Body of pancreas (tissue), 4 donors: ENCODE results near the gene AFF2. TPM values are rescaled to one million over a fixed set of nuclear protein-coding genes. Genes with fewer than 3 reads are reported as not detected.

ENCODE experiments used
- ATAC-seq: fragments of 150-250 bp; one replicate; pipeline ENCODE4 v1.9.1; 2016
- DNase-seq, 4 donors: peaks; one replicate each; pipeline ENCODE4 v3.0.0-alpha.2; 2019
- H3K27ac ChIP-seq, 4 donors: fragments of 200-600 bp; sonication (generic); 1 replicate in 3 of 4; 2 replicates in 1 of 4; pipeline versions ENCODE4 v1.5.1 to v1.6.1; 2016 to 2019; ENCODE audit warnings: mild to moderate bottlenecking in 1 of 4, mixed read lengths in 1 of 4, moderate library complexity in 1 of 4
- H3K27me3 ChIP-seq, 2 donors: fragments of 200-600 bp; sonication (generic); one replicate each; pipeline ENCODE4 v1.6.0; 2016; ENCODE audit warnings: mild to moderate bottlenecking in 1 of 2
- H3K36me3 ChIP-seq, 2 donors: fragments of 200-600 bp; sonication (generic); replicated peaks in 1 of 2; 2 replicates each; pipeline ENCODE4 v1.5.1; 2016; ENCODE audit warnings: low read depth in 2 of 2; ENCODE audit not compliant: insufficient read depth in 1 of 2
- H3K4me1 ChIP-seq: fragments of 200-600 bp; sonication (generic); one replicate; pipeline ENCODE4 v1.6.0; 2016
- H3K4me3 ChIP-seq, 2 donors: fragments of 200-600 bp; sonication (generic); 1 replicate in 1 of 2; 2 replicates in 1 of 2; pipeline ENCODE4 v1.5.1; 2016 to 2019
- H3K9me3 ChIP-seq, 3 donors: fragments of 200-600 bp; sonication (generic); 1 replicate in 2 of 3; 2 replicates in 1 of 3; pipeline ENCODE4 v1.5.1; 2016
- POLR2A ChIP-seq, 3 donors: fragments of 450-650 bp; IDR thresholded peaks; one replicate each; pipeline ENCODE4 v1.6.1; 2016; ENCODE audit warnings: antibody characterized with exemption in 3 of 3, mild to moderate bottlenecking in 2 of 3
- WGBS, 2 donors: methylation state at CpG; one replicate each; pipeline ENCODE4 v1.1.5; 2017; 5-methylcytosine and 5-hydroxymethylcytosine counted together
- intact Hi-C: fragments of 100-400 bp; cut with DNase I; formaldehyde crosslinking; loops from one replicate; pipeline ENCODE4 v1.15.1; 2023
- total RNA-seq, 2 donors: library from RNA; depleted of rRNA; stranded (reverse); fragments of >200 nt; gene quantifications; one replicate each; pipeline ENCODE4 v1.1.0, GENCODE V29; 2016
- TF ChIP-seq, protein P1 (sequence below), 7 experiments: fragments of 450-650 bp in 4 of 7; fragments of 200-600 bp in 3 of 7; sonication (generic) in 3 of 7; IDR thresholded peaks; one replicate each; pipeline ENCODE4 v1.5.1; 2016 to 2019; ENCODE audit warnings: antibody characterized with exemption in 7 of 7

Gene AFF2
- total RNA-seq, 2 donors from 2014 or later = 0.99 to 2.1 TPM

DNA sequence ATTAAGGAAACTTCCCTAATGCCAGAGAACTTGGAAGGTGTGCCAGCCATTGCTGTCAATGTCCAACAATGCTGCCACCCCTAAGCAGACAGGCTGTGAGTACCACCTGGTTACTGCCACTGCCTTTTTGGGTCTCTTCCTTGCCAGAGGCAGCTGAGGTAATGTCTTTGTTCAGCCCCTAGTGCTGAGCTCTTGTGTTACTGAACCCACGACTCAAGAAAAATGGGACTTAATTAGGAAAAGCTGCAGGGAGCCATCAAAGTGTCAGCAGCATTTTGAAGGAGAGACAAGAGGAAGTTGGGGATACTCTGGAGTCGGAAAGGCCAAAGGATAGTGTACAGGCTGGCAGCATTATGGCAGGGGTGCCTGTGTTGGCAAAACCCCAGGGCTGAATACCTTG lies 283.7 kb downstream of the AFF2 start:
- H3K4me3 ChIP-seq = no peak overlapping the region
- no peak for TF ChIP-seq POLR2A (IDR thresholded peaks at IDR 0.05)
- TF ChIP-seq, protein P1, sequence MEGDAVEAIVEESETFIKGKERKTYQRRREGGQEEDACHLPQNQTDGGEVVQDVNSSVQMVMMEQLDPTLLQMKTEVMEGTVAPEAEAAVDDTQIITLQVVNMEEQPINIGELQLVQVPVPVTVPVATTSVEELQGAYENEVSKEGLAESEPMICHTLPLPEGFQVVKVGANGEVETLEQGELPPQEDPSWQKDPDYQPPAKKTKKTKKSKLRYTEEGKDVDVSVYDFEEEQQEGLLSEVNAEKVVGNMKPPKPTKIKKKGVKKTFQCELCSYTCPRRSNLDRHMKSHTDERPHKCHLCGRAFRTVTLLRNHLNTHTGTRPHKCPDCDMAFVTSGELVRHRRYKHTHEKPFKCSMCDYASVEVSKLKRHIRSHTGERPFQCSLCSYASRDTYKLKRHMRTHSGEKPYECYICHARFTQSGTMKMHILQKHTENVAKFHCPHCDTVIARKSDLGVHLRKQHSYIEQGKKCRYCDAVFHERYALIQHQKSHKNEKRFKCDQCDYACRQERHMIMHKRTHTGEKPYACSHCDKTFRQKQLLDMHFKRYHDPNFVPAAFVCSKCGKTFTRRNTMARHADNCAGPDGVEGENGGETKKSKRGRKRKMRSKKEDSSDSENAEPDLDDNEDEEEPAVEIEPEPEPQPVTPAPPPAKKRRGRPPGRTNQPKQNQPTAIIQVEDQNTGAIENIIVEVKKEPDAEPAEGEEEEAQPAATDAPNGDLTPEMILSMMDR (IDR thresholded peaks at IDR 0.05) = no peak
- H3K27ac ChIP-seq = no peak overlapping the region
- no peaks in the 10 kb centered on the region for H3K36me3 ChIP-seq
- H3K9me3 ChIP-seq = no peaks in the 10 kb centered on the region
- no peaks in the 10 kb centered on the region for H3K27me3 ChIP-seq
- no peaks in the 10 kb centered on the region for H3K4me1 ChIP-seq
- WGBS, 2 donors = 40 to 59% methylated on average over 2 of the region's 2 CpGs
- intact Hi-C loops = no loop called here
- ATAC-seq = no peak
- no peak for DNase-seq

DNA sequence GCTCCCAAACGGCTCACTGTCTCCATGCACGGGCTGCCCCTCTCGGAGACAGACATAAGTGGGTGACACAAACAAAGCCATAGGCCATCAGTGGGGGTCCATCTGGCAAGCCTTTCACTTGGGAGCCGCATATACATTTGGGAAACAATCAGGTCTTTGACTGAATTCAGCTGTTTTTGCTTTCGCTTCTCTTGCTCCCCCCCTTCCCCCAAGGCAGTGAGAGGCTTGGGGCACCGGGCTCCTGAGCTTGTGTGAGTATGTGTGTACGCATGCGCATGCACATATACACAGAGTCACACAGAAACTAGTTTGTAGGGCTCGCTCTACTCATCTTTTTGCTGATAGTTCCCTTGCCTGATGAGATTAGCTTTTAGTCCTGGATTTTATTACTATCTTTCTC lies 284.4 kb downstream of the AFF2 start:
- TF ChIP-seq, protein P1 (IDR thresholded peaks at IDR 0.05) = no peak
- no peak for TF ChIP-seq POLR2A (IDR thresholded peaks at IDR 0.05)
- DNase-seq = no peak
- ATAC-seq = no peak
- H3K9me3 ChIP-seq = no peaks in the 10 kb centered on the region
- no peak overlapping the region for H3K4me3 ChIP-seq
- H3K27me3 ChIP-seq = no peaks in the 10 kb centered on the region
- no peaks in the 10 kb centered on the region for H3K36me3 ChIP-seq
- H3K27ac ChIP-seq = no peak overlapping the region
- no peaks in the 10 kb centered on the region for H3K4me1 ChIP-seq
- 58 to 66% methylated on average over 8 of the region's 9 CpGs for WGBS, 2 donors
- intact Hi-C loops = no loop called here

DNA sequence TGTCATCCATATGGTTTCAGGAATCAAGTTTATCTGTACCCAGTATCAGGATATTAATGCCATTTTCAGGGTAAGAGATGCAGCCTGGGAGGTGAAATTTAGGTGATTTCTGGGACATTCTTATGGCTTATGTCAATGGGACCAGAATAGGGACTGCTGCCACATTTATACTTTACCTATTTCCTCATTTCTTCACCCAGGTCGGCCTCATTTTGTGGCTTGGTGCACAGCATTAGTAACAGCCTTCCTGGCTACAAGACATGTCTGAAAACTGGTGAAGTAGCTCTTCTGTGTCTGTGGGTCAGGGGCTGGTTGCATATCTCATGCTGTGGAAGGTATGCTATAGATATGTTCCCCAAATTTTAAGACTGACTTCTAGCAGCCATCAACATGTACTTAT lies 284.8 kb downstream of the AFF2 start:
- H3K4me3 ChIP-seq = no peak overlapping the region
- intact Hi-C loops = no loop called here
- no peaks in the 10 kb centered on the region for H3K27me3 ChIP-seq
- TF ChIP-seq POLR2A (IDR thresholded peaks at IDR 0.05) = no peak
- TF ChIP-seq, protein P1 (IDR thresholded peaks at IDR 0.05) = no peak
- no peaks in the 10 kb centered on the region for H3K4me1 ChIP-seq
- no peak for ATAC-seq
- no peaks in the 10 kb centered on the region for H3K9me3 ChIP-seq
- H3K27ac ChIP-seq = no peak overlapping the region
- H3K36me3 ChIP-seq = no peaks in the 10 kb centered on the region
- WGBS, 2 donors = 70% methylated on average over 1 of the region's 1 CpG; no CpG with 5 or more reads in 1 of the 2 donors
- no peak for DNase-seq

DNA sequence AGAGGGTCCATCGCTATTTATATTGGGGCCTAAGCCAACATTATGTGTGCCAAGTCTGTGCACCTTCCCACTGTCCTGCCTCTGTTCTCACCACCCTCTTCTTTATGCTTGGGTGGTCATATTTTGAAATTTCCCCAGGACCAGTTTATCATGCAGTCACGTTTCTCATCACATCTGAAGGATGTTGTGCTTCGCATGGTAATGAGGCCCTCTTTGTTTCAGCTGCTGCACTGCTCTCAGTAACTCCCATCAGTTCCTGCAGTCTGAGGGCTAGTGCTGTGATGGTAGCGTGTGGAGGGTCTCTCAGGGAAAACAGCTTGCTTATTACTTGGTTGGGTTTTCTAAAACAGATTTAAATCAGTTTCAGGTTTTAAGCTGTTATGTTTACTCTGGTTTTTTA lies 288.0 kb downstream of the AFF2 start:
- TF ChIP-seq POLR2A (IDR thresholded peaks at IDR 0.05) = no peak
- TF ChIP-seq, protein P1 (IDR thresholded peaks at IDR 0.05) = no peak
- ATAC-seq (no peak), DNase-seq (no peak)
- Histone ChIP-seq H3K27me3 (no peaks in the 10 kb centered on the region), H3K4me1 (no peaks in the 10 kb centered on the region), H3K9me3 (no peaks in the 10 kb centered on the region), H3K36me3 (no peaks in the 10 kb centered on the region), H3K27ac (no peak overlapping the region), H3K4me3 (no peak overlapping the region)
- intact Hi-C loops = no loop called here
- WGBS, 2 donors = 64 to 84% methylated on average over 3 of the region's 4 CpGs

DNA sequence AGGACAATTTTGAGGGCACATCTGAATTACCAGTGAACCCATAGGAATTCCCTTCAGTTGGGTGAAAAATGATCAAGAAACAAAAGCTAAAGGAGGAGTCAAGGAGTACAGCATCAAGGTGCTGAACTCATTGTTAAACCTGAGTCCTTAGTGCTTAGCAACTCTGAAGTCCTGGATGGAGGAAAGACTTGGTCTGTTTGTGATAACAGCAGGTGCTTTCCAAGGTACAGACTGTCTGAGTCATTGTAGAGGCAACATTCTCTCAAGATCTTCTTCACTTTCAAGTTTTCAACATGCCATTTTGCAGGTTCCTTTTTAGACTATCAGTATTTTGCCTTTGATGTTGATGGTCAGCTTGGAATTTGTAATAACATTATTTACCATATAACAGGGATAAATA lies 293.9 kb downstream of the AFF2 start:
- DNase-seq = no peak
- Histone ChIP-seq H3K4me3 (no peak overlapping the region), H3K36me3 (no peaks in the 10 kb centered on the region), H3K27ac (no peak overlapping the region), H3K4me1 (no peaks in the 10 kb centered on the region), H3K9me3 (no peaks in the 10 kb centered on the region), H3K27me3 (no peaks in the 10 kb centered on the region)
- intact Hi-C loops = no loop called here
- no peak for ATAC-seq
- TF ChIP-seq, protein P1 (IDR thresholded peaks at IDR 0.05) = no peak
- no peak for TF ChIP-seq POLR2A (IDR thresholded peaks at IDR 0.05)
